Mesothelial cell of epicardium (in vitro differentiated cells): Measurements from ENCODE around the gene C20orf173. TPM values are rescaled to one million over a fixed set of nuclear protein-coding genes. Genes with fewer than 3 reads are reported as not detected.
"Not testable (repeated sequence)": the region's sequence is repeated elsewhere in the genome, so short reads cannot be mapped to it uniquely, and the experiment has no call there.

Source experiments
- DNase-seq, 2 experiments: peaks; one replicate each; pipeline ENCODE4 v3.0.0; 2021; ENCODE audit warnings: low spot score in 2 of 2; ENCODE audit not compliant: unreplicated experiment in 2 of 2
- H3K27ac Mint-ChIP-seq: 2 replicates; pipeline ENCODE4 v1.8.0; 2021; ENCODE audit warnings: mixed read lengths
- H3K27me3 Mint-ChIP-seq: 2 replicates; pipeline ENCODE4 v1.8.0; 2021; ENCODE audit warnings: low read depth, mixed read lengths
- H3K36me3 Mint-ChIP-seq: 2 replicates; pipeline ENCODE4 v1.8.0; 2021; ENCODE audit warnings: mixed read lengths
- H3K4me1 Mint-ChIP-seq: 2 replicates; pipeline ENCODE4 v1.8.0; 2021; ENCODE audit warnings: mixed read lengths
- H3K4me3 Mint-ChIP-seq: 2 replicates; pipeline ENCODE4 v1.8.0; 2021; ENCODE audit warnings: mild to moderate bottlenecking, moderate library complexity, mixed read lengths
- H3K9me3 Mint-ChIP-seq: 2 replicates; pipeline ENCODE4 v1.8.0; 2021; ENCODE audit warnings: mixed read lengths
- CTCF ChIP-seq: fragments of 200-600 bp; sonication (generic); IDR thresholded peaks from one replicate; pipeline ENCODE4 v1.5.0; 2021; ENCODE audit warnings: antibody characterized with exemption; ENCODE audit not compliant: unreplicated experiment
- total RNA-seq: library from RNA; stranded (reverse); gene quantifications from 3 replicates; pipeline ENCODE4 v1.2.1, GENCODE V29; 2021

The C20orf173 gene
- total RNA-seq, 1 donor from 2014 or later, result not detected

- Mint-ChIP-seq H3K27me3 (no peaks in the 10 kb centered on the region), H3K4me1 (peaks cover 18% of the 10 kb centered on the region), H3K27ac (peak overlapping the region; percentile 82), H3K4me3 (peak overlapping the region; percentile 70), H3K9me3 (no peaks in the 10 kb centered on the region), H3K36me3 (peaks cover 5% of the 10 kb centered on the region)
- no peak for TF ChIP-seq CTCF
- peak; percentile 56 to 70 for DNase-seq
Observed at GRCh38 chr20:35539756-35540212, 10.3 kb upstream of the C20orf173 start.

- Mint-ChIP-seq H3K4me3 (no peak overlapping the region), H3K9me3 (no peaks in the 10 kb centered on the region), H3K27ac (no peak overlapping the region), H3K27me3 (no peaks in the 10 kb centered on the region), H3K36me3 (no peaks in the 10 kb centered on the region), H3K4me1 (no peaks in the 10 kb centered on the region)
- no peak for TF ChIP-seq CTCF
- no peak for DNase-seq
Observed at GRCh38 chr20:35527122-35527769, 2.2 kb downstream of the C20orf173 start.

GRCh38 chr20:35525639-35526038 is 3.8 kb downstream of the C20orf173 start:
- no peak for TF ChIP-seq CTCF
- H3K9me3 Mint-ChIP-seq, result peaks cover 4% of the 10 kb centered on the region
- no peaks in the 10 kb centered on the region for H3K4me1 Mint-ChIP-seq
- DNase-seq, result no peak
- H3K27me3 Mint-ChIP-seq, result no peaks in the 10 kb centered on the region
- no peak overlapping the region for H3K4me3 Mint-ChIP-seq
- H3K27ac Mint-ChIP-seq, result no peak overlapping the region
- no peaks in the 10 kb centered on the region for H3K36me3 Mint-ChIP-seq

GRCh38 chr20:35523298-35523888 is 6.1 kb downstream of the C20orf173 start:
- DNase-seq, result no peak
- TF ChIP-seq CTCF, result no peak
- no peaks in the 10 kb centered on the region for H3K36me3 Mint-ChIP-seq
- H3K9me3 Mint-ChIP-seq, result peaks cover 4% of the 10 kb centered on the region
- no peaks in the 10 kb centered on the region for H3K27me3 Mint-ChIP-seq
- no peak overlapping the region for H3K4me3 Mint-ChIP-seq
- H3K27ac Mint-ChIP-seq, result no peak overlapping the region
- H3K4me1 Mint-ChIP-seq, result no peaks in the 10 kb centered on the region

GRCh38 chr20:35518955-35519354 is 10.5 kb downstream of the C20orf173 start:
- Mint-ChIP-seq H3K27ac (no peak overlapping the region), H3K4me3 (no peak overlapping the region), H3K27me3 (no peaks in the 10 kb centered on the region), H3K4me1 (no peaks in the 10 kb centered on the region), H3K9me3 (peaks cover 4% of the 10 kb centered on the region), H3K36me3 (no peaks in the 10 kb centered on the region)
- no peak for TF ChIP-seq CTCF
- DNase-seq, result no peak

GRCh38 chr20:35517767-35518166 is 11.7 kb downstream of the C20orf173 start:
- H3K4me3 Mint-ChIP-seq, DNase-seq, H3K4me1 Mint-ChIP-seq, H3K36me3 Mint-ChIP-seq, H3K27ac Mint-ChIP-seq, H3K27me3 Mint-ChIP-seq, H3K9me3 Mint-ChIP-seq: not testable (repeated sequence)
